Measurements from ENCODE around the gene SPTBN2. TPM values are rescaled to one million over a fixed set of nuclear protein-coding genes. Genes with fewer than 3 reads are reported as not detected.

The SPTBN2 gene
- total RNA-seq, 1 experiment from 2014 or later, result 40.7 TPM

DNA sequence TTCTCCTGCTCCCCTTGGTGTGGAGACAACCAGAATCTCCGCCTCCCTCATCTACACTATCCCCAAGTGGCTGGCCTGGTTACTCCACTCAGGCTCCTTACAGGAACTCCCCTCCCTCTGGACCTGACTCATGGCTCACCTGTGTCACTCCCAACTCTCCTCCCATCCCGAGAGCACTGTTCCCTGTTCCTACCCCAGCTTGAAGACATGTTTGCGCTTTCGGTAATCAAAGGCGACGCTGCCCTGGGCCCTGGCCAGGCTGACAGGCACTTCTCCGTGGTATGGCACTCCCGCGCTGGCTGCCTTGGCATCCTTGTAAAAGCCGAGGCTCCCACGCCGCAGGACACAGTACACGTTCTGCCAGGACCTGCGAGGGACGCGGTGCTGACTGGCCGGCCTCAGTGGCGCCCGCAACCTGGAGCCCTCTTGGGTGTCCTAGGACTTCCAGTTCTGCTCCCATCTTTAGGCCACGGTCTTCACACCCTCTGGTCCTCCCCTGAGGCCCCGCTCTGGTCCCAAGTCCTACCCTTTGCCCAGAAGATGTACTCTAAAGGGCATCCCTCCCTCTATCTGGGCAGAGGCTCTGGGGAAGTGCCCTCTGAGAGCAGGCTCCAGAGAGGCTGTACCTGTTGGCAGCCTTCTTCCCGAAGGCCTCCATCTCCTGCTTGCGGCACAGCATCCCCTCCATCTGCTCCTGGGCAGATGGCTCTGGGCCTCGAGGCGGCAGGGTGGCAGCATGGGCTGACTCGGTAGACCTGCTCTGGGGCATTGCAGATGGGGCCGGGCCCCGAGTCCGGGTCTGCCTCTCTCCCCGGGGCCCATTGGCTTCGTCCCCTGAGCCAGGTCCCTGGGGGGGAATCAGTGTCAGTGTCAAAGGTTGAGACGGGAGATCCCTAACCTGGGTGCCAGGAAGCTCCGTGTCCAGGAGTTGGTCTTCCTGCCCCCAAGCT lies 41.9 kb downstream of the SPTBN2 start:
- no peak for DNase-seq (ENCODE audit: low spot score)

GRCh38 chr11:66686100-66686785 lies 42.8 kb downstream of the SPTBN2 start:
- Mint-ChIP-seq H3K27me3 (ENCODE audit: low read depth) (no peaks in the 10 kb centered on the region), H3K27ac (no peak overlapping the region), H3K4me3 (no peak overlapping the region), H3K9me3 (no peaks in the 10 kb centered on the region), H3K36me3 (peaks cover 9% of the 10 kb centered on the region; the same call in 1 of the 2 replicates), H3K4me1 (peaks cover 5% of the 10 kb centered on the region)
- ATAC-seq, result no peak
- DNase-seq (ENCODE audit: low spot score), result no peak
- ChIA-PET CTCF (interaction anchor here (1.1 to 1.7 kb wide), 3 partner anchors 148 to 195 kb away, joined by 4 to 8 read pairs (median 4); no protein-coding TSS in a partner anchor), POLR2A (interaction anchor here (1.0 kb wide), 1 partner anchor 48 kb away, joined by 3 read pairs; the partner anchor contains the start of gene RBM4)
- no peak for TF ChIP-seq MYBL2 (CRISPR knock-in tag; IDR thresholded peaks at IDR 0.05)
- TF ChIP-seq SMAD4 (CRISPR knock-in tag; IDR thresholded peaks at IDR 0.05), result no peak
- TF ChIP-seq, protein P1, sequence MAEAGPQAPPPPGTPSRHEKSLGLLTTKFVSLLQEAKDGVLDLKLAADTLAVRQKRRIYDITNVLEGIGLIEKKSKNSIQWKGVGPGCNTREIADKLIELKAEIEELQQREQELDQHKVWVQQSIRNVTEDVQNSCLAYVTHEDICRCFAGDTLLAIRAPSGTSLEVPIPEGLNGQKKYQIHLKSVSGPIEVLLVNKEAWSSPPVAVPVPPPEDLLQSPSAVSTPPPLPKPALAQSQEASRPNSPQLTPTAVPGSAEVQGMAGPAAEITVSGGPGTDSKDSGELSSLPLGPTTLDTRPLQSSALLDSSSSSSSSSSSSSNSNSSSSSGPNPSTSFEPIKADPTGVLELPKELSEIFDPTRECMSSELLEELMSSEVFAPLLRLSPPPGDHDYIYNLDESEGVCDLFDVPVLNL (CRISPR knock-in tag; IDR thresholded peaks at IDR 0.05; ENCODE audit: borderline replicate concordance, low read depth), result no peak
- TF ChIP-seq CREB1 (CRISPR knock-in tag; IDR thresholded peaks at IDR 0.05), result no peak
- TF ChIP-seq JAZF1 (CRISPR knock-in tag; IDR thresholded peaks at IDR 0.05), result no peak
- no peak for TF ChIP-seq ETV6 (CRISPR knock-in tag; IDR thresholded peaks at IDR 0.05)
- TF ChIP-seq SMAD3 (CRISPR knock-in tag; IDR thresholded peaks at IDR 0.05; ENCODE audit: borderline replicate concordance), result no peak
- TF ChIP-seq, protein P2, sequence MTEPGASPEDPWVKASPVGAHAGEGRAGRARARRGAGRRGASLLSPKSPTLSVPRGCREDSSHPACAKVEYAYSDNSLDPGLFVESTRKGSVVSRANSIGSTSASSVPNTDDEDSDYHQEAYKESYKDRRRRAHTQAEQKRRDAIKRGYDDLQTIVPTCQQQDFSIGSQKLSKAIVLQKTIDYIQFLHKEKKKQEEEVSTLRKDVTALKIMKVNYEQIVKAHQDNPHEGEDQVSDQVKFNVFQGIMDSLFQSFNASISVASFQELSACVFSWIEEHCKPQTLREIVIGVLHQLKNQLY (CRISPR knock-in tag; IDR thresholded peaks at IDR 0.05), result no peak

More for the DNA sequence above, 41.9 kb downstream of the SPTBN2 start:
- no peak; the same call in 1 of the 2 replicates for ATAC-seq
- Mint-ChIP-seq H3K27me3 (ENCODE audit: low read depth) (no peaks in the 10 kb centered on the region), H3K4me1 (peaks cover 5% of the 10 kb centered on the region), H3K4me3 (no peak overlapping the region), H3K27ac (peak overlapping the region; percentile 51; the same call in 1 of the 2 replicates), H3K36me3 (peaks cover 12% of the 10 kb centered on the region; the same call in 1 of the 2 replicates), H3K9me3 (no peaks in the 10 kb centered on the region)
- ChIA-PET CTCF (interaction anchor here (1.1 to 1.7 kb wide), 3 partner anchors 165 to 196 kb away, joined by 3 to 4 read pairs (median 4); no protein-coding TSS in a partner anchor), POLR2A (interaction anchor here (1.0 kb wide), 1 partner anchor 207 kb away, joined by 3 read pairs; the partner anchor contains the start of gene DPP3)
- no peak for TF ChIP-seq ZNF263 (CRISPR knock-in tag; IDR thresholded peaks at IDR 0.05; ENCODE audit: low read depth)
- no peak for TF ChIP-seq ZNF423 (CRISPR knock-in tag; IDR thresholded peaks at IDR 0.05)
- TF ChIP-seq ZNF232 (CRISPR knock-in tag; IDR thresholded peaks at IDR 0.05), result no peak
- TF ChIP-seq ZNF138 (CRISPR knock-in tag; conservative IDR thresholded peaks at IDR 0.05), result no peak
- no peak for TF ChIP-seq CBFB (CRISPR knock-in tag; IDR thresholded peaks at IDR 0.05; ENCODE audit: low read depth)
- no peak for TF ChIP-seq OVOL2 (CRISPR knock-in tag; IDR thresholded peaks at IDR 0.05; ENCODE audit: borderline replicate concordance)
- no peak for TF ChIP-seq ELF4 (CRISPR knock-in tag; IDR thresholded peaks at IDR 0.05; ENCODE audit: low read depth)
- no peak for TF ChIP-seq GABPB1 (CRISPR knock-in tag; IDR thresholded peaks at IDR 0.05)
- TF ChIP-seq ZNF532 (CRISPR knock-in tag; IDR thresholded peaks at IDR 0.05; ENCODE audit: borderline replicate concordance), result no peak
- TF ChIP-seq ZBTB21 (CRISPR knock-in tag; IDR thresholded peaks at IDR 0.05; ENCODE audit: borderline replicate concordance), result no peak
- no peak for TF ChIP-seq TCF7 (CRISPR knock-in tag; IDR thresholded peaks at IDR 0.05; ENCODE audit: low read depth)
- TF ChIP-seq SP1 (CRISPR knock-in tag; conservative IDR thresholded peaks at IDR 0.05), result no peak
- TF ChIP-seq NR2C2 (CRISPR knock-in tag; IDR thresholded peaks at IDR 0.05), result no peak
- no peak for TF ChIP-seq NFATC4 (CRISPR knock-in tag; IDR thresholded peaks at IDR 0.05)

Data from WTC11 (cell line).